HepG2 (cell line): ENCODE measurements around the gene RORB. TPM values are rescaled to one million over a fixed set of nuclear protein-coding genes. Genes with fewer than 3 reads are reported as not detected.

ENCODE experiments used
- ATAC-seq: fragments of 200-7000 bp; cut with Tn5 transposase; 3 replicates; pipeline ENCODE4 v1.9.1; 2020; ENCODE audit warnings: mild to moderate bottlenecking, moderate library complexity
- BruUV-seq: library from RNA; stranded (reverse); fragments of 400-500 nt; replicated peaks from 2 replicates; lab custom pipeline; 2021; lab: Mats Ljungman, UMichigan
- CTCF ChIA-PET: fragments of 300-600 bp; formaldehyde crosslinking; extraction: SDS; loops from one replicate; lab custom pipeline; 2021; ENCODE audit warnings: low total read pairs, inconsistent platforms, low intra/inter-chr PET ratio; lab: Yijun Ruan, JAX
- POLR2A ChIA-PET: fragments of 350-600 bp; sonication (Branson Sonifier 250); formaldehyde crosslinking; loops from one replicate; lab custom pipeline; 2020; ENCODE audit warnings: antibody characterized with exemption, inconsistent platforms; lab: Yijun Ruan, JAX
- DNase-seq: peaks from one replicate; pipeline ENCODE4 v3.0.0-alpha.2; 2015; ENCODE audit warnings: low spot score
- FAIRE-seq: peaks from 3 replicates; lab custom pipeline; 2011; peaks lifted over from hg19 to GRCh38; lab: Jason Lieb, UNC
- H2AFZ ChIP-seq: one replicate; pipeline ENCODE4 v1.6.1; 2011; ENCODE audit warnings: low read length, inconsistent platforms
- H3K27ac ChIP-seq: fragments of 300-600 bp; 3 replicates; pipeline ENCODE4 v1.8.0; 2011; ENCODE audit warnings: mixed run types, mild to moderate bottlenecking, mixed read lengths, low read length, inconsistent platforms; ENCODE audit not compliant: insufficient read depth; ENCODE audit errors: extremely low read length
- H3K27me3 ChIP-seq, 2 experiments: fragments of 200-600 bp in 1 of 2; 2 replicates in 1 of 2; 3 replicates in 1 of 2; pipeline versions ENCODE4 v1.6.0 to v1.8.0; 2011; ENCODE audit warnings: low read length in 2 of 2, mild to moderate bottlenecking in 2 of 2, moderate library complexity in 2 of 2, inconsistent platforms in 1 of 2; ENCODE audit not compliant: insufficient read depth in 2 of 2, control insufficient read depth in 1 of 2
- H3K36me3 ChIP-seq, 2 experiments: fragments of 200-600 bp in 1 of 2; replicated peaks in 1 of 2; 2 replicates in 1 of 2; 3 replicates in 1 of 2; pipeline versions ENCODE4 v1.5.1 to v1.8.0; 2011; ENCODE audit warnings: low read length in 2 of 2, inconsistent platforms in 1 of 2; ENCODE audit not compliant: insufficient read depth in 2 of 2, control insufficient read depth in 1 of 2
- H3K4me1 ChIP-seq: 2 replicates; pipeline ENCODE4 v1.5.1; 2012; ENCODE audit warnings: low read length, inconsistent platforms; ENCODE audit not compliant: insufficient read depth
- H3K4me2 ChIP-seq: 2 replicates; pipeline ENCODE4 v1.6.0; 2011; ENCODE audit warnings: low read depth, low read length, inconsistent platforms
- H3K4me3 ChIP-seq, 3 experiments: fragments of 200-600 bp in 1 of 3; sonication (generic), shearing (Covaris generic) in 1 of 3; replicated peaks in 1 of 3; 2 replicates each; pipeline ENCODE4 v1.5.1; 2011 to 2016; ENCODE audit warnings: low read length in 3 of 3, inconsistent platforms in 2 of 3, low read depth in 2 of 3, mild to moderate bottlenecking in 2 of 3, control low read depth in 1 of 3, mixed read lengths in 1 of 3; ENCODE audit not compliant: insufficient read depth in 1 of 3
- H3K79me2 ChIP-seq: one replicate; pipeline ENCODE4 v1.6.1; 2011; ENCODE audit warnings: low read length, inconsistent platforms; ENCODE audit not compliant: insufficient read depth
- H3K9ac ChIP-seq: 2 replicates; pipeline ENCODE4 v1.6.0; 2011; ENCODE audit warnings: mild to moderate bottlenecking, low read depth, low read length, inconsistent platforms; ENCODE audit not compliant: insufficient read depth
- H3K9me3 ChIP-seq: 2 replicates; pipeline ENCODE4 v1.5.1; 2012; ENCODE audit warnings: mild to moderate bottlenecking, low read length
- H4K20me1 ChIP-seq: 2 replicates; pipeline ENCODE4 v1.6.0; 2011; ENCODE audit warnings: inconsistent platforms, mild to moderate bottlenecking, low read length, moderate library complexity; ENCODE audit not compliant: insufficient read depth
- ASH2L ChIP-seq: fragments of 300-600, 200-600 bp; sonication (generic); IDR thresholded peaks from 2 replicates; pipeline ENCODE4 v1.7.0; 2017; ENCODE audit warnings: low read depth, mild to moderate bottlenecking, moderate library complexity, mixed read lengths, low read length; ENCODE audit not compliant: insufficient read length
- DBP ChIP-seq: sonication (generic); formaldehyde crosslinking; IDR thresholded peaks from 2 replicates; pipeline ENCODE4 v1.4.0; 2020; ENCODE audit warnings: missing genetic modification reagents; ENCODE audit errors: not compliant biosample characterization
- ELF3 ChIP-seq: IDR thresholded peaks from 2 replicates; pipeline ENCODE4 v1.6.1; 2016; ENCODE audit warnings: missing genetic modification reagents, missing compliant biosample characterization
- HNRNPK ChIP-seq: fragments of 200-400 bp; formaldehyde crosslinking; IDR thresholded peaks from 2 replicates; pipeline ENCODE4 v1.6.1; 2018; ENCODE audit warnings: low read length, low read depth, moderate library complexity, mild to moderate bottlenecking; ENCODE audit not compliant: poor library complexity, severe bottlenecking
- LRRFIP1 ChIP-seq: sonication (generic); formaldehyde crosslinking; conservative IDR thresholded peaks from 2 replicates; pipeline ENCODE4 v1.4.0; 2020; ENCODE audit warnings: missing genetic modification reagents
- NFE2 ChIP-seq: sonication (generic); formaldehyde crosslinking; IDR thresholded peaks from 2 replicates; pipeline ENCODE4 v1.4.0; 2020; ENCODE audit warnings: missing genetic modification reagents
- RFXAP ChIP-seq: sonication (generic); formaldehyde crosslinking; IDR thresholded peaks from 2 replicates; pipeline ENCODE4 v1.4.0; 2020; ENCODE audit warnings: missing genetic modification reagents, borderline replicate concordance
- ZNF101 ChIP-seq: sonication (generic); formaldehyde crosslinking; IDR thresholded peaks from 2 replicates; pipeline ENCODE4 v1.4.0; 2020; ENCODE audit warnings: mild to moderate bottlenecking, low read depth, missing genetic modification reagents, borderline replicate concordance
- ZNF264 ChIP-seq: sonication (generic); formaldehyde crosslinking; IDR thresholded peaks from 2 replicates; pipeline ENCODE4 v1.4.0; 2020; ENCODE audit warnings: missing genetic modification reagents
- ZNF569 ChIP-seq: sonication (generic); formaldehyde crosslinking; IDR thresholded peaks from 2 replicates; pipeline ENCODE4 v1.5.0; 2020; ENCODE audit warnings: mild to moderate bottlenecking, missing genetic modification reagents, moderate library complexity, borderline replicate concordance
- ZNF570 ChIP-seq: sonication (generic); formaldehyde crosslinking; IDR thresholded peaks from 2 replicates; pipeline ENCODE4 v1.4.0; 2020; ENCODE audit warnings: mild to moderate bottlenecking, missing genetic modification reagents, borderline replicate concordance
- ZZZ3 ChIP-seq: sonication (generic); formaldehyde crosslinking; IDR thresholded peaks from 2 replicates; pipeline ENCODE4 v1.4.0; 2020; ENCODE audit warnings: missing genetic modification reagents, mild to moderate bottlenecking, borderline replicate concordance
- WGBS: methylation state at CpG from one replicate; pipeline ENCODE4 v1.1.6; 2017; ENCODE audit warnings: low lambda C conversion rate; 5-methylcytosine and 5-hydroxymethylcytosine counted together
- in situ Hi-C: cut with HindIII; loops from 2 replicates; pipeline ENCODE4 v1.10.0; 2017; ENCODE audit warnings: low pct_unique_long_range_greater_than_20kb; ENCODE audit not compliant: extremely low pct_ligation_motif_present
- intact Hi-C: fragments of 100-400 bp; cut with micrococcal nuclease; formaldehyde crosslinking; loops from one replicate; pipeline ENCODE4 v1.10.0; 2022; ENCODE audit not compliant: unreplicated experiment
- polyA plus RNA-seq, 8 experiments: library from polyadenylated mRNA; depleted of rRNA in 3 of 8; stranded (reverse) in 7 of 8; unstranded in 1 of 8; fragments of >200 nt; fragmentation: Illumina TruSeq in 4 of 8; extraction: Trizol in 4 of 8; gene quantifications; 2 replicates each; pipeline versions ENCODE4 v1.2.1 to v1.2.3, GENCODE V29; 2011 to 2016; ENCODE audit warnings: low read depth in 4 of 8, missing spikeins in 1 of 8, mixed read lengths in 1 of 8; ENCODE audit not compliant: insufficient read depth in 1 of 8
- total RNA-seq, 5 experiments: library from RNA; depleted of rRNA; stranded (reverse); fragments of >200 nt; fragmentation: Illumina TruSeq; extraction: Trizol; gene quantifications; 2 replicates each; pipeline ENCODE4 v1.2.3, GENCODE V29; 2016; ENCODE audit warnings: low read depth in 1 of 5

The RORB gene
- total and polyA plus RNA-seq, 2 of the 13 experiments (the other 11 are each of a cell fraction or from before 2014, with no cell fraction given): not detected

- no peaks in the 10 kb centered on the region for H3K4me1 ChIP-seq
- H3K27ac ChIP-seq: no peak overlapping the region
- H3K4me2 ChIP-seq: no peak overlapping the region
- in situ Hi-C loops: no loop called here
- FAIRE-seq: no peak
- H3K27me3 ChIP-seq: 0 out of 5 replicates have a peak, but pooled peaks cover 0 to 2% of the 10 kb centered on the region in 2 experiments
- H3K36me3 ChIP-seq: no peaks in the 10 kb centered on the region
- intact Hi-C loops: no loop called here
- H3K4me3 ChIP-seq: no peak overlapping the region
- 20% methylated on average over 2 of the region's 2 CpGs for WGBS
- H4K20me1 ChIP-seq: no peaks in the 10 kb centered on the region
- ChIA-PET CTCF (no interaction called here), POLR2A (no interaction called here)
- H2AFZ ChIP-seq: no peak overlapping the region
- no peak for DNase-seq
- H3K9me3 ChIP-seq: no peaks in the 10 kb centered on the region
- no TSS peak for BruUV-seq
- no peaks in the 10 kb centered on the region for H3K79me2 ChIP-seq
- no peak overlapping the region for H3K9ac ChIP-seq
- no peak for ATAC-seq
- no peak for TF ChIP-seq ASH2L
- no peak for TF ChIP-seq ZZZ3 (CRISPR knock-in tag)
- no peak for TF ChIP-seq RFXAP (CRISPR knock-in tag)
- TF ChIP-seq NFE2 (CRISPR knock-in tag): no peak
Measured at GRCh38 chr9:74610523-74611061, 113.5 kb downstream of the RORB start.

DNA sequence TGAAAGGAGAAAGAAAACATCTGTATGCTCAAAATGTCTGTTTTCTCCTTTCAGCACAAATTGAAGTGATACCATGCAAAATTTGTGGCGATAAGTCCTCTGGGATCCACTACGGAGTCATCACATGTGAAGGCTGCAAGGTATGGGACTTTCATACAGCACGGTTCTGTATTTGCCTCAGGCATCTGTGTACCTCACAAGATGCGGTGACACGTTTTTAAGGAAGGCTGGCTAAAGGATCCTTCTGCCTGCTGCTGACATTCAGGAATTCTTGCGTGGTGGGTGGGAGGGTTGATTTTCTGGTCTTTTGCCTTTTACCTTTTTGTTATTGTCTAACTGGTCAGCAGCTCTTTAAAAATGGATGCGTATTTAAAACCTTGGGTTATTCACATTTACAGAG is 133.1 kb downstream of the RORB start:
- ATAC-seq (no peak), FAIRE-seq (no peak), DNase-seq (no peak)
- H3K27me3 ChIP-seq: no peaks in the 10 kb centered on the region
- no peaks in the 10 kb centered on the region for H4K20me1 ChIP-seq
- no peaks in the 10 kb centered on the region for H3K79me2 ChIP-seq
- no peaks in the 10 kb centered on the region for H3K36me3 ChIP-seq
- H3K27ac ChIP-seq: no peak overlapping the region
- in situ Hi-C loops (no loop called here), intact Hi-C loops (no loop called here)
- H3K4me2 ChIP-seq: no peak overlapping the region
- H2AFZ ChIP-seq: no peak overlapping the region
- no peak overlapping the region for H3K9ac ChIP-seq
- no TSS peak for BruUV-seq
- no peak overlapping the region for H3K4me3 ChIP-seq
- no peaks in the 10 kb centered on the region for H3K9me3 ChIP-seq
- CTCF ChIA-PET: no interaction called here
- POLR2A ChIA-PET: no interaction called here
- no peaks in the 10 kb centered on the region for H3K4me1 ChIP-seq
- 14% methylated on average over 7 of the region's 7 CpGs for WGBS
- TF ChIP-seq ZNF570 (CRISPR knock-in tag) (no peak), HNRNPK (no peak), DBP (CRISPR knock-in tag) (no peak), ZNF264 (CRISPR knock-in tag) (no peak), ZNF101 (CRISPR knock-in tag) (no peak), LRRFIP1 (no peak), ZNF569 (CRISPR knock-in tag) (no peak), ELF3 (CRISPR knock-in tag) (no peak)
